Upper lobe of left lung (tissue), 6 donors: Measurements from ENCODE around the gene NAV1. TPM values are rescaled to one million over a fixed set of nuclear protein-coding genes. Genes with fewer than 3 reads are reported as not detected.

Experiments
- ATAC-seq, 2 donors: fragments of 200-7000 bp; cut with Tn5 transposase; one replicate each; pipeline ENCODE4 v1.9.1; 2022; ENCODE audit warnings: mild to moderate bottlenecking in 2 of 2, moderate library complexity in 2 of 2; ENCODE audit not compliant: low FRiP score in 2 of 2
- DNase-seq, 2 donors: peaks; one replicate each; pipeline ENCODE4 v3.0.0-alpha.2; 2019 to 2020
- H3K27ac ChIP-seq, 4 donors: fragments of 200-600 bp; sonication (generic); one replicate each; pipeline ENCODE4 v1.5.1; 2016 to 2019
- H3K27me3 ChIP-seq, 4 donors: fragments of 200-600 bp; sonication (generic); one replicate each; pipeline ENCODE4 v1.5.1; 2017 to 2019
- H3K36me3 ChIP-seq, 4 donors: fragments of 200-600 bp; sonication (generic); one replicate each; pipeline ENCODE4 v1.5.1; 2016 to 2019
- H3K4me1 ChIP-seq, 4 donors: fragments of 200-600 bp; sonication (generic); one replicate each; pipeline ENCODE4 v1.5.1; 2018 to 2019
- H3K4me3 ChIP-seq, 4 donors: fragments of 200-600 bp; sonication (generic); one replicate each; pipeline ENCODE4 v1.5.1; 2017 to 2019; ENCODE audit warnings: mild to moderate bottlenecking in 2 of 4, moderate library complexity in 1 of 4
- H3K9me3 ChIP-seq, 4 donors: fragments of 200-600 bp; sonication (generic); one replicate each; pipeline ENCODE4 v1.5.1; 2018 to 2019
- CTCF ChIP-seq, 6 experiments: fragments of 450-650 bp in 4 of 6; fragments of 200-600 bp in 2 of 6; sonication (generic) in 2 of 6; IDR thresholded peaks; one replicate each; pipeline ENCODE4 v1.5.1; 2016 to 2019; ENCODE audit warnings: antibody characterized with exemption in 6 of 6
- EP300 ChIP-seq, 4 donors: sonication (generic); formaldehyde crosslinking; IDR thresholded peaks; one replicate each; pipeline ENCODE4 v1.5.1; 2017; ENCODE audit warnings: antibody characterized with exemption in 4 of 4, control low read depth in 2 of 4
- POLR2A ChIP-seq, 4 donors: fragments of 450-650 bp; IDR thresholded peaks; one replicate each; pipeline ENCODE4 v1.5.1; 2016 to 2017; ENCODE audit warnings: antibody characterized with exemption in 4 of 4, mild to moderate bottlenecking in 2 of 4
- POLR2AphosphoS5 ChIP-seq, 2 donors: sonication (generic); formaldehyde crosslinking; IDR thresholded peaks; one replicate each; pipeline ENCODE4 v1.5.1; 2017; ENCODE audit warnings: antibody characterized with exemption in 2 of 2
- WGBS, 2 donors: methylation state at CpG; one replicate each; pipeline ENCODE4 v1.1.5; 2017 to 2018; 5-methylcytosine and 5-hydroxymethylcytosine counted together
- total RNA-seq, 6 donors: library from RNA; depleted of rRNA in 4 of 6; stranded (reverse); fragments of >200 nt in 4 of 6; gene quantifications; one replicate each; pipeline versions ENCODE4 v1.1.0 to v1.2.1, GENCODE V29; 2016 to 2021
- donor health status: DM: no; HTN: no; CAD: no; lungs with moderate emphysema.
- donor health status: DM: no; HTN: yes; CAD: no; lungs with severe emphysema.

The NAV1 gene
- total RNA-seq, 6 donors from 2014 or later = 15.2 to 41.0 (median 24.1) TPM

GRCh38 chr1:201556841-201557571 is 18.1 kb downstream of the NAV1 start:
- H3K36me3 ChIP-seq = no peaks in the 10 kb centered on the region
- no peaks in the 10 kb centered on the region for H3K9me3 ChIP-seq
- 56 to 58% methylated on average over 2 to 5 of the region's 5 CpGs for WGBS, 2 donors
- TF ChIP-seq POLR2A (IDR thresholded peaks at IDR 0.05) (no peak), EP300 (IDR thresholded peaks at IDR 0.05) (no peak), POLR2AphosphoS5 (IDR thresholded peaks at IDR 0.05) (no peak), CTCF (IDR thresholded peaks at IDR 0.05) (no peak)
- peaks cover 37 to 60% (median 56%) of the 10 kb centered on the region in 4 donors for H3K4me1 ChIP-seq
- no peak overlapping the region for H3K4me3 ChIP-seq
- DNase-seq = no peak
- peak overlapping the region in 1 of 4 donors; percentile 60 for H3K27ac ChIP-seq
- ATAC-seq = no peak
- H3K27me3 ChIP-seq = no peaks in the 10 kb centered on the region

GRCh38 chr1:201557572-201557958 is 18.6 kb downstream of the NAV1 start:
- no peak overlapping the region for H3K4me3 ChIP-seq
- no peaks in the 10 kb centered on the region for H3K36me3 ChIP-seq
- H3K9me3 ChIP-seq = no peaks in the 10 kb centered on the region
- peak overlapping the region in 1 of 4 donors; percentile 40 for H3K27ac ChIP-seq
- DNase-seq (no peak), ATAC-seq (no peak)
- WGBS, 2 donors = 60 to 62% methylated on average over 7 of the region's 7 CpGs
- peaks cover 36 to 59% (median 56%) of the 10 kb centered on the region in 4 donors for H3K4me1 ChIP-seq
- H3K27me3 ChIP-seq = no peaks in the 10 kb centered on the region
- TF ChIP-seq POLR2AphosphoS5 (IDR thresholded peaks at IDR 0.05) (no peak), CTCF (IDR thresholded peaks at IDR 0.05) (no peak), EP300 (IDR thresholded peaks at IDR 0.05) (no peak), POLR2A (IDR thresholded peaks at IDR 0.05) (no peak)

GRCh38 chr1:201559679-201560162 is 20.8 kb downstream of the NAV1 start:
- no peaks in the 10 kb centered on the region for H3K27me3 ChIP-seq
- peak; percentile 88 to 90 for ATAC-seq
- no peaks in the 10 kb centered on the region for H3K36me3 ChIP-seq
- H3K4me1 ChIP-seq = peaks cover 30 to 48% (median 46%) of the 10 kb centered on the region in 4 donors
- peak; percentile 83 to 89 for DNase-seq
- no peak overlapping the region for H3K4me3 ChIP-seq
- TF ChIP-seq EP300 (IDR thresholded peaks at IDR 0.05) = no peak
- peak; percentile 88 to 98 (median 96) for TF ChIP-seq CTCF (IDR thresholded peaks at IDR 0.05)
- TF ChIP-seq POLR2AphosphoS5 (IDR thresholded peaks at IDR 0.05) = no peak
- no peak for TF ChIP-seq POLR2A (IDR thresholded peaks at IDR 0.05)
- WGBS, 2 donors = 11 to 20% methylated on average over 10 to 13 of the region's 13 CpGs
- H3K9me3 ChIP-seq = no peaks in the 10 kb centered on the region
- no peak overlapping the region for H3K27ac ChIP-seq

- no peaks in the 10 kb centered on the region for H3K36me3 ChIP-seq
- no peaks in the 10 kb centered on the region for H3K27me3 ChIP-seq
- no peak for TF ChIP-seq POLR2AphosphoS5 (IDR thresholded peaks at IDR 0.05)
- no peak overlapping the region for H3K27ac ChIP-seq
- no peak for DNase-seq
- no peaks in the 10 kb centered on the region for H3K9me3 ChIP-seq
- no peak for ATAC-seq
- WGBS, 2 donors = 68 to 76% methylated on average over 6 to 9 of the region's 9 CpGs
- no peak overlapping the region for H3K4me3 ChIP-seq
- H3K4me1 ChIP-seq = peaks cover 23 to 40% (median 38%) of the 10 kb centered on the region in 4 donors
These were observed 21.6 kb downstream of the NAV1 start for GRCh38 chr1:201560328-201561194.

- Histone ChIP-seq H3K27me3 (no peaks in the 10 kb centered on the region), H3K9me3 (no peaks in the 10 kb centered on the region), H3K4me1 (peaks cover 23 to 39% (median 37%) of the 10 kb centered on the region in 4 donors), H3K27ac (no peak overlapping the region), H3K36me3 (no peaks in the 10 kb centered on the region), H3K4me3 (no peak overlapping the region)
- 70 to 84% methylated on average over 3 of the region's 3 CpGs for WGBS, 2 donors
- TF ChIP-seq POLR2AphosphoS5 (IDR thresholded peaks at IDR 0.05) = no peak
- TF ChIP-seq CTCF (IDR thresholded peaks at IDR 0.05) = no peak
- TF ChIP-seq EP300 (IDR thresholded peaks at IDR 0.05) = no peak
- no peak for TF ChIP-seq POLR2A (IDR thresholded peaks at IDR 0.05)
- ATAC-seq (no peak), DNase-seq (no peak)
These were observed 22.3 kb downstream of the NAV1 start for GRCh38 chr1:201561195-201561564.
